Bronchial epithelial cell (primary cell): ENCODE results near the gene LRIG1. TPM values are rescaled to one million over a fixed set of nuclear protein-coding genes. Genes with fewer than 3 reads are reported as not detected.

Source experiments
- DNase-seq: peaks from one replicate; pipeline ENCODE4 v3.0.0-alpha.2; 2010; ENCODE audit warnings: low read depth
- FAIRE-seq: peaks from 2 replicates; lab custom pipeline; 2011; peaks lifted over from hg19 to GRCh38; lab: Jason Lieb, UNC
- H3K27me3 ChIP-seq: 2 replicates; pipeline ENCODE4 v1.5.1; 2011; ENCODE audit warnings: low read length; ENCODE audit not compliant: control insufficient read depth, insufficient read depth
- H3K36me3 ChIP-seq: 2 replicates; pipeline ENCODE4 v1.5.1; 2011; ENCODE audit warnings: low read length; ENCODE audit not compliant: control insufficient read depth, insufficient read depth
- H3K4me3 ChIP-seq: 2 replicates; pipeline ENCODE4 v1.5.1; 2011; ENCODE audit warnings: mild to moderate bottlenecking, low read depth, low read length, control low read depth
- total RNA-seq: library from RNA; depleted of rRNA; stranded (reverse); fragments of >200 nt; gene quantifications from 2 replicates; pipeline ENCODE4 v1.2.1, GENCODE V29; 2014
- TF ChIP-seq, protein P1 (sequence below): IDR thresholded peaks from 2 replicates; pipeline ENCODE4 v1.5.1; 2011; ENCODE audit warnings: mild to moderate bottlenecking, moderate library complexity, low read length, control low read depth, inconsistent platforms; ENCODE audit not compliant: insufficient read depth, severe bottlenecking

LRIG1 gene
- total RNA-seq, 1 donor from 2014 or later: 11.6 TPM

DNA sequence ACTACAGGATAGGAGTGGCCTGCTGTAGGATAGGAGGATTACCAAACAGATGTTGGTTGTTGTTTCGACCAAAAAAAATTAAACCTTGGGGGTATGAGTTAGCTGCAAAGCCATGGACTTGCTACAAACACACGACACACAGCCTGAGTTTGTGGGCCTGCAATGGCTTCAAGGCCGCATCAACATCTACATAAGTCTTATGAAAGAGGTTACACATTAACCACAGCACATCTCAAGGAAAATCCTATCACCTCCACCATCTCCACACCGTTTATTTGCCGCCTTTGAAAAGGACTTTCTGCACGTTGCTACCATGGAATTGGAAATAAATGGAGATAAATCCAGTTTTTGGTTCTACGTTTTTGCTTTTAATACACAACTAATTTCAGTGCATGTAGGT, 23.0 kb downstream of the LRIG1 start:
- Histone ChIP-seq H3K36me3 (no peaks in the 10 kb centered on the region), H3K27me3 (no peaks in the 10 kb centered on the region), H3K4me3 (no peak overlapping the region)
- DNase-seq (no peak), FAIRE-seq (no peak)
- TF ChIP-seq, protein P1, sequence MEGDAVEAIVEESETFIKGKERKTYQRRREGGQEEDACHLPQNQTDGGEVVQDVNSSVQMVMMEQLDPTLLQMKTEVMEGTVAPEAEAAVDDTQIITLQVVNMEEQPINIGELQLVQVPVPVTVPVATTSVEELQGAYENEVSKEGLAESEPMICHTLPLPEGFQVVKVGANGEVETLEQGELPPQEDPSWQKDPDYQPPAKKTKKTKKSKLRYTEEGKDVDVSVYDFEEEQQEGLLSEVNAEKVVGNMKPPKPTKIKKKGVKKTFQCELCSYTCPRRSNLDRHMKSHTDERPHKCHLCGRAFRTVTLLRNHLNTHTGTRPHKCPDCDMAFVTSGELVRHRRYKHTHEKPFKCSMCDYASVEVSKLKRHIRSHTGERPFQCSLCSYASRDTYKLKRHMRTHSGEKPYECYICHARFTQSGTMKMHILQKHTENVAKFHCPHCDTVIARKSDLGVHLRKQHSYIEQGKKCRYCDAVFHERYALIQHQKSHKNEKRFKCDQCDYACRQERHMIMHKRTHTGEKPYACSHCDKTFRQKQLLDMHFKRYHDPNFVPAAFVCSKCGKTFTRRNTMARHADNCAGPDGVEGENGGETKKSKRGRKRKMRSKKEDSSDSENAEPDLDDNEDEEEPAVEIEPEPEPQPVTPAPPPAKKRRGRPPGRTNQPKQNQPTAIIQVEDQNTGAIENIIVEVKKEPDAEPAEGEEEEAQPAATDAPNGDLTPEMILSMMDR: no peak

GRCh38 chr3:66476852-66477381, 23.9 kb downstream of the LRIG1 start:
- no peak for DNase-seq
- FAIRE-seq: no peak
- TF ChIP-seq, protein P1: no peak
- Histone ChIP-seq H3K27me3 (no peaks in the 10 kb centered on the region), H3K36me3 (no peaks in the 10 kb centered on the region), H3K4me3 (no peak overlapping the region)

DNA sequence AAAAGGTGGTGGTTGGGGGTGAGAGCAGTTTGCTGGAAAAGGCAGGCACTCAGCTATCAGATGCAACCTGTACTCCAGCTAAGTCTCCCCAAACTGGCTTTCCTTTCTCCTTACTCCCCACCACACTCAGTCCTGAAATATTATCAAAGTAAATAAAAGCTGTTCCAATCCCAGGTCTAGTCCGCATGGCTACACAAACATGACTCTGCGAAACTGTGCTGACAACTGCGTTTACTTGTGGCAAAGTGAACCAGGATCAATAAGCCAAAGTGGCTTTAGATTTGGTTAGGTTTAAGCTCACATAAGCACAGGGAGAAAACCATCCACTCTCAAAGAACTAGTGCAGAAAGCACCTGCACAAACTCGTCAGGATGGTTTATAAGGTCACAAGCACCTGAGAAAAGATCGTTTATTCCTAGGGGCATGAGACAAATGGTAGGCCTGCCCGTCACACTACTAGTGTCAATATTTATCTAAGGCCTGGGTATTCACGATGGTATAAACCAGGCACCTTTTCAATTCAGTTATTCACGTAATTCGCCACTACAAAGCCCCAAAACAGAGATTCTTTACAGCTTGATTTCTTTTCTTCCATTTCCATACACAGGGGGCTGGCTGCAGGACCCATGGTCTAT, 25.3 kb downstream of the LRIG1 start:
- no peak for DNase-seq
- Histone ChIP-seq H3K4me3 (no peak overlapping the region), H3K36me3 (no peaks in the 10 kb centered on the region), H3K27me3 (no peaks in the 10 kb centered on the region)
- TF ChIP-seq, protein P1: no peak
- FAIRE-seq: no peak

DNA sequence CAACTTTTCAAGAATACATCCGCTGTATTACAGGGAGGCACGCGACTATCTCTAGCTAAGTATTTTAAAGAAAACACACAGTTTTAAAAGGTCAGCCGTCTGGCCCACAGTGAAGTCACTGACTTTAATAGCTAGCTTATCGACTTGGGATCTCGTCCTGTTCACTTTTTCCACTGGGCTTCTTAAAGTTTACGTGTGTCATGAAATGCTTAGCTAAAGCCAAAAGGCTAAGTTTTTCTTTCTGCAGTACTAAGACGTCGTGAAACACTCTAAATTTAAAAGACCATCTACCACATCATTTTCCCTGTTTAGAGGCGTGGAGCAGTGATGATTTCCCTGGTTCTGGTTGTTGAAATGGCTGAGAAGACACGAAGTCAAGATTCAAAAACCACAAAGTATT, 27.1 kb downstream of the LRIG1 start:
- Histone ChIP-seq H3K36me3 (no peaks in the 10 kb centered on the region), H3K27me3 (no peaks in the 10 kb centered on the region), H3K4me3 (no peak overlapping the region)
- DNase-seq (no peak), FAIRE-seq (no peak)
- TF ChIP-seq, protein P1: no peak

- DNase-seq (no peak), FAIRE-seq (no peak)
- no peaks in the 10 kb centered on the region for H3K27me3 ChIP-seq
- no peak overlapping the region for H3K4me3 ChIP-seq
- TF ChIP-seq, protein P1: no peak
- no peaks in the 10 kb centered on the region for H3K36me3 ChIP-seq
These were observed 27.6 kb downstream of the LRIG1 start for GRCh38 chr3:66473181-66473580.
